ENCODE results near the gene RAPGEF4. TPM values are rescaled to one million over a fixed set of nuclear protein-coding genes. Genes with fewer than 3 reads are reported as not detected.
"Not testable (repeated sequence)": the region's sequence is repeated elsewhere in the genome, so short reads cannot be mapped to it uniquely, and the experiment has no call there.

Gene RAPGEF4
- total RNA-seq, 2 experiments from 2014 or later, result 0.85 to 1.3 TPM

DNA sequence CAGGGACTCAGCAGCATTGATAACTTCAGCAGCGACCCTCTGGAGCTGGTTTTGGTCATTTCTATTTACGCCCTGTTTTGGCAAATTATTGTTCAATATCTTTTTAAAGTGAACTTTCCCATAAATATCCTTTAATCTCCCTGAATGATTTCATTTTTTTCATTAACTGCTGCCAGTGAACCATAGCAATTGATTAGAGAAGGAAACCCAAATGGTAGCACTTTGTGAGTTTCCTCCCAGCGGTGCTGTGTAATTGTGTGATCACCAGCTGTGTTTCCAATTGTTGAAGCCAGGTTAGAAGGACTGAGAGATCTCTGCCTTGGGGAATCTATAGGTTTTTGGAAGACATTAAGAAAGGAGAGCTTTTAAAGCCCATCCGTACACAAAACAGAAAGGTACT is 356.3 kb downstream of the RAPGEF4 start:
- ATAC-seq, result no peak
- CTCF ChIA-PET, result interaction anchor here (0.9 to 3.2 kb wide), 4 partner anchors 64 to 125 kb away, joined by 3 to 18 read pairs (median 5); no protein-coding TSS in a partner anchor
- Mint-ChIP-seq H3K27ac (no peak overlapping the region), H3K36me3 (ENCODE audit: low read depth) (no peaks in the 10 kb centered on the region), H3K27me3 (peaks cover 7% of the 10 kb centered on the region), H3K4me3 (no peak overlapping the region), H3K4me1 (ENCODE audit: low read depth) (no peaks in the 10 kb centered on the region), H3K9me3 (no peaks in the 10 kb centered on the region)
- intact Hi-C loops (cut with micrococcal nuclease), result loop anchor here (10.0 kb wide), 1 partner anchor 113 kb away; no protein-coding TSS in a partner anchor
- TF ChIP-seq, protein P1, sequence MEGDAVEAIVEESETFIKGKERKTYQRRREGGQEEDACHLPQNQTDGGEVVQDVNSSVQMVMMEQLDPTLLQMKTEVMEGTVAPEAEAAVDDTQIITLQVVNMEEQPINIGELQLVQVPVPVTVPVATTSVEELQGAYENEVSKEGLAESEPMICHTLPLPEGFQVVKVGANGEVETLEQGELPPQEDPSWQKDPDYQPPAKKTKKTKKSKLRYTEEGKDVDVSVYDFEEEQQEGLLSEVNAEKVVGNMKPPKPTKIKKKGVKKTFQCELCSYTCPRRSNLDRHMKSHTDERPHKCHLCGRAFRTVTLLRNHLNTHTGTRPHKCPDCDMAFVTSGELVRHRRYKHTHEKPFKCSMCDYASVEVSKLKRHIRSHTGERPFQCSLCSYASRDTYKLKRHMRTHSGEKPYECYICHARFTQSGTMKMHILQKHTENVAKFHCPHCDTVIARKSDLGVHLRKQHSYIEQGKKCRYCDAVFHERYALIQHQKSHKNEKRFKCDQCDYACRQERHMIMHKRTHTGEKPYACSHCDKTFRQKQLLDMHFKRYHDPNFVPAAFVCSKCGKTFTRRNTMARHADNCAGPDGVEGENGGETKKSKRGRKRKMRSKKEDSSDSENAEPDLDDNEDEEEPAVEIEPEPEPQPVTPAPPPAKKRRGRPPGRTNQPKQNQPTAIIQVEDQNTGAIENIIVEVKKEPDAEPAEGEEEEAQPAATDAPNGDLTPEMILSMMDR (IDR thresholded peaks at IDR 0.05), result no peak
- POLR2A ChIA-PET, result no interaction called here
- no peak for DNase-seq

DNA sequence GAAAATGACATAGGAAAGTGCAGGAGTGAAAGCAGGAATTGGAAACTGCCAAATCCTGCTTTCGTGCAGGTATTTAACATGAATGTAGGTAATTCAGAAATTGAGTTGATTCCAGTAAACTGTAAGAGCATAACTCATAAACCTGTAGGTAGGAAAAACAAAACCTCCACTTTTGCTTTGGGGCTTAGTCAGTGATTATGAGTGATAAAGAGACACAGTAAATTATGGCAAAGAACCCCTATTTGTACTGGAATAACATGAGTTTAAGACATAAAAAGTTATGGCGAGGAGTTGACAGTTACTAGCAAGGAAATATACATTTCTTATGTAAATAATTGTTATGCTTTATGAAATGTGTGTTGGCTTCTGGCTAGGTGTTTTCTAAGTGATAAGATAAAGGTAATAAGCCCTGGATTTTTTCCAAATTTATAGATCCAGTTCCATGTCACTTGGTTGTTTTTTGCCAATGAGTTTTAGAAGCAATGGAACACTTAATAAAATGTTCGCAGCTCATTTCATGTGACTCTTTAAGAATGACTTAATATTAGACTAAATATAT is 357.3 kb downstream of the RAPGEF4 start:
- no peak overlapping the region for H3K27ac Mint-ChIP-seq
- POLR2A ChIA-PET, result no interaction called here
- TF ChIP-seq, protein P1 (IDR thresholded peaks at IDR 0.05), result no peak
- no peaks in the 10 kb centered on the region for H3K4me1 Mint-ChIP-seq (ENCODE audit: low read depth)
- CTCF ChIA-PET, result interaction anchor here (3.2 kb wide), 1 partner anchor 117 kb away, joined by 18 read pairs; no protein-coding TSS in a partner anchor
- no peaks in the 10 kb centered on the region for H3K9me3 Mint-ChIP-seq
- intact Hi-C loops (cut with micrococcal nuclease), result loop anchor here (10.0 kb wide), 1 partner anchor 112 kb away; no protein-coding TSS in a partner anchor
- DNase-seq (no peak), ATAC-seq (no peak)
- no peak overlapping the region for H3K4me3 Mint-ChIP-seq
- no peaks in the 10 kb centered on the region for H3K36me3 Mint-ChIP-seq (ENCODE audit: low read depth)
- peaks cover 3% of the 10 kb centered on the region for H3K27me3 Mint-ChIP-seq

DNA sequence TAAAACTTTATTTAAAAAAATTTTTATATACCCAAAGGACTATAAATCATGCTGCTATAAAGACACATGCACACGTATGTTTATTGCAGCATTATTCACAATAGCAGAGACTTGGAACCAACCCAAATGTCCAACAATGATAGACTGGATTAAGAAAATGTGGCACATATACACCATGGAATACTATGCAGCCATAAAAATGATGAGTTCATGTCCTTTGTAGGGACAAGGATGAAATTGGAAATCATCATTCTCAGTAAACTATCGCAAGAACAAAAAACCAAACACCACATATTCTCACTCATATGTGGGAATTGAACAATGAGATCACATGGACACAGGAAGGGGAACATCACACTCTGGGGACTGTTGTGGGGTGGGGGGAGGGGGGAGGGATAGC is 358.0 kb downstream of the RAPGEF4 start:
- H3K36me3 Mint-ChIP-seq (ENCODE audit: low read depth); POLR2A ChIA-PET; CTCF ChIA-PET; H3K27ac Mint-ChIP-seq; DNase-seq; H3K4me1 Mint-ChIP-seq (ENCODE audit: low read depth); ATAC-seq; H3K9me3 Mint-ChIP-seq; H3K27me3 Mint-ChIP-seq; H3K4me3 Mint-ChIP-seq: not testable (repeated sequence)
- intact Hi-C loops (cut with micrococcal nuclease), result loop anchor here (10.0 kb wide), 1 partner anchor 111 kb away; no protein-coding TSS in a partner anchor

DNA sequence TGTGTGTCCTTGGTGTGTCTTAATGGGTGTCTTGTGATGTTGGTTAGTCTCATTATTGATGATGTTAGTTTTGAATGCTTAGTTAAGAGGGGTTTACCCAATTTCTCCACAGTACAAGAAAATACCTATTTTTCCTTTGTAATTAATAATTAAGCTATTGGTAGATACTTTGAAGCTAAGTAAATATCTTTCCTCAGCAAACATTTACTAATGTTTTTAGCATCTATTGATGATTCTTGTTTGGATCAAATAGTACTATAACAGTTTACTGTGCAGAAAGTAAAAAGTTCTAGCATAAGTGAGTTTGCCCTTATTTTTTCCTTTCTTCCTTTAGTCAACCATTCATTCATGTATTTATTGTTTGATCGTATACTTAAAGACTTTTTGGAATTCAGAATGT is 359.1 kb downstream of the RAPGEF4 start:
- peaks cover 2% of the 10 kb centered on the region for H3K27me3 Mint-ChIP-seq
- no peak overlapping the region for H3K4me3 Mint-ChIP-seq
- intact Hi-C loops (cut with micrococcal nuclease), result loop anchor here (10.0 kb wide), 1 partner anchor 110 kb away; no protein-coding TSS in a partner anchor
- H3K9me3 Mint-ChIP-seq, result no peaks in the 10 kb centered on the region
- ATAC-seq, result no peak
- no peak overlapping the region for H3K27ac Mint-ChIP-seq
- TF ChIP-seq, protein P1 (IDR thresholded peaks at IDR 0.05), result no peak
- ChIA-PET POLR2A (no interaction called here), CTCF (interaction anchor here (1.6 kb wide), 1 partner anchor 116 kb away, joined by 9 read pairs; no protein-coding TSS in a partner anchor)
- no peaks in the 10 kb centered on the region for H3K36me3 Mint-ChIP-seq (ENCODE audit: low read depth)
- DNase-seq, result no peak
- H3K4me1 Mint-ChIP-seq (ENCODE audit: low read depth), result no peaks in the 10 kb centered on the region

GRCh38 chr2:173095356-173095755 is 359.7 kb downstream of the RAPGEF4 start:
- Mint-ChIP-seq H3K27ac (no peak overlapping the region), H3K27me3 (peaks cover 2% of the 10 kb centered on the region), H3K36me3 (ENCODE audit: low read depth) (no peaks in the 10 kb centered on the region), H3K9me3 (no peaks in the 10 kb centered on the region), H3K4me3 (no peak overlapping the region), H3K4me1 (ENCODE audit: low read depth) (no peaks in the 10 kb centered on the region)
- ATAC-seq (no peak), DNase-seq (no peak)
- TF ChIP-seq, protein P1 (IDR thresholded peaks at IDR 0.05), result no peak
- ChIA-PET CTCF (interaction anchor here (1.6 kb wide), 1 partner anchor 115 kb away, joined by 9 read pairs; no protein-coding TSS in a partner anchor), POLR2A (no interaction called here)
- intact Hi-C loops (cut with micrococcal nuclease), result loop anchor here (10.0 kb wide), 1 partner anchor 109 kb away; no protein-coding TSS in a partner anchor

All from activated CD8-positive, alpha-beta T cell treated with anti-CD3 and anti-CD28 coated beads for 36 hours (primary cell).